Hematopoietic multipotent progenitor cell treated with erythropoietin and hydrocortisone succinate and interleukin-3 and kit ligand, for 15 days (in vitro differentiated cells): ENCODE data around the gene PAK1.

Experiments used
- DNase-seq: peaks from one replicate; pipeline ENCODE4 v3.0.0-alpha.2; 2015; ENCODE audit warnings: low spot score

Gene PAK1

DNA sequence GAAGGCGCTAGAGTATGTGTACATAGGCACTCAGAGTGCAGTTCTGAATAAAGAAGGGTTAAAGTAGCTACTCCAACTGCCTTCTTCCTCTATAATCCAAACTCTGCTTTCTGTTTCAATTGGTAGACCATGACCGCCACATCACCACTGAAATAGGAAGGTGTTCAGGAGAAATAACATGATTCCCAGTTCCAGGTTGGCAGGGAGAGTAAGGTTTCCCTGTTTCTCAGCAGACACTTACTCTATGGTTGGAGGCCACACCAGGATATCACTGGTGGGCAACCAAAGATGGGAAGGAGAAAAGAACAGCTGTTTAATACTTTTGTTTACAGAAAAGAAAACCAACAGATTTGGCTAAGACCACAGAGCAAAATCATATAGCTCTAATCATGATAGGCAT is 37.9 kb downstream of the PAK1 start:
- DNase-seq, result no peak

DNA sequence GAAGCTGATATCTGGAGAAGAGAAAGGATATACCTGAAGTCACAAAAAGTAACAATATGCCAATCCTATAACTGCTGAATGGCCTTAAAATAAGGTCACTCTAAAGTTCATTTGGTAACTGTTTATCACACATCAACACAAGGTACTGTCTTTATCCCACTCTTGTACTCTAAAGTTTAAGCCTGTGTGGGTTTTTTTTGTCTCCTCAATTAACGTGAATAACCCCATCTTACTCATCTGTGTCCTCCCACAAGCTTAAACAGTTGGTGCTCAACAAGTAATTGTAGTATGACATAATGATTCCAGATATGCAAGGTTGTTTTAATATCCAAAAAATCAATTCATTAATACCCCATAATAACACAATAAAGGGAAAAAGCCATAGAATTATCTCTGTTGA is 42.1 kb downstream of the PAK1 start:
- no peak for DNase-seq

DNA sequence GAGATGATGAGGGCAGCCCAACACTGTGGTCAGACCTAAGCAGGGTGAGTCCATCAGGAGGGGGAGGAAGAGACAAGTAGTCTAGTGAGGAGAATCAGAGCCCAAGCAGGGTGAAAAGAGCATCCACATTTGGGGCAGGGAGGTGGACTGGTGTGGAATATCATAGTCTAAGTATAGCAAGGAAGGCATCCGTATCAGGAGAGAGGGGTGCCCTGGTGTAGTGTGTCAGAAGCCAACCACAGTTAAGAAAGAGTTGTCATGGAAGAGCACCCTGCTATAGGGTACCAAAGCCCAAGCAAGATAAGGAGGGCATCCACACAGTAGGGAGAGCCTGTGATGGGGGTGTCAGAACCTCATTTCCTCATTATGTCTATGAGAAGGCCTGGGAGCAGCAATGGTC is 45.3 kb downstream of the PAK1 start:
- no peak for DNase-seq

DNA sequence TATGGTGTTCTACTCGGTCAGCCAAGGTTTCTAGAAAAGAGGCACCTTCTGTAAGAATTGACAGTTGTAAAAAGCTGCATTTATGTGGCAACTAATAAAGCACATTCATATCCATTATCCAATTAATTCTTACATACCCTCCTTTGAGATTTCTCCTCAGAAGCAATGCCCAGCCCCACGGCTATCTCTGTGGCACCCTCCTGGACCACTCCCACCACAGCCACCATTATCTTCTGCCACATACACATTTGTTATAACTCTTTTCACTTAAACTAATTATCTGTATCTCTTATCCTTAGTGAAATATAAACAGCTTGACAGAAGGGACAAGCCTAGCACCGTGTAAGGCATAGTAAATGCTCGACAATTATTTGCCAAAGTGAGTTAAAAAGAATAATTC is 48.5 kb downstream of the PAK1 start:
- DNase-seq, result peak; percentile 67

DNA sequence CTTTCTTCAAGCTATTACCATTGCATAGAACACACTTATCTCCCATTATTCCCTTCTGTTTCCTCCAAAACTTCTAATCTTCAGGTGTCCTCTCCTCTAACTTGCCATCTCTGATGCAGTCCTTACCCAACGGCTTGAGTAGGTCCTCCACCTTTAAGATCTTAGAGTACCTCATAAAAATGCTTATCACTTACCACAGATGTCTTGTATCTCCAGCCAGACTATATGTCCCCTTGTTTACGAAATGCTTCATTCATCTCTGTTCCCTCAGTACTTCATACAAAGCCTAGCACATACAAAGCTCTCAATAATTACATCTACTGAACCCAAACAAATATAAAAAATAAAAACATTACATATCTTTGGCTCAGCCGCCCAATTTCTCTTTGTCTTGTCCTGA is 49.2 kb downstream of the PAK1 start:
- DNase-seq, result peak; percentile 56

DNA sequence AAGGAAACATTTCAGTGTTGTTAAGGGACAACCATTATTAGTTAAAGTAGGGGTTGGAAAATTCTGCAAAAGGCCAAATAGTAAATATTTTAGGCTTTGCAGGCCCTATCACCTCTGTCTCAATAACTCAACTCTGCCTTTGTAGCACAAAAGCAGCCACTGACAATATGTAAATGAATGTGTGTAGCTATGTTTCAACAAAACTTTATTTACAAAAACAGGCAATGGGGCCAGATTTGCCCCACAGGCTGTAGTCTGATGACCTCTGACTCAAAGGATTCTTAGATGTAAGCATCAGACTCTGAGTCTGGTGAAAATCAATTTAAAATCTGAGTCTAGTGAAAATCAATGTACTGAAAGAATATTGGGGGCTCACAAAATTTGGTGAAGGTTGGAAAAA is 50.3 kb downstream of the PAK1 start:
- no peak for DNase-seq

DNA sequence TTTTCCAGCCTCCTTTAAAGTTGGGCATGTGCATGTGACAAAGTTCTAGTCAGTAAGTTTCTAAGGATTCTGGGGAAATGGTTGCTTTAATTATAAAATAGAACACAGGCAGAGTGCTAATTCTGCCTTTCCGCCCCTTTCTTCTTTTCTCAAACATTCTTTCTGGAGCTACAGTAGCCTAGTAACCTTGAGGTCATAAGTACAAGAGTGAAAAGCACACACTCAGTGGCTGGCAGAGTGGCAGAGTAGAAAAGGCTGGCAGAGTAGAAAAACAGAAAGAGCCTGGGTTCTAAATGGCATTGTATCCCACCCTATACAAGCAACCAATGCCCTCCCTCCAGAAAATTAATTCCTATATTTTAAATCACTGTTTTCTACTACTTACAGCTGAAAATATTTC is 51.2 kb downstream of the PAK1 start:
- no peak for DNase-seq

DNA sequence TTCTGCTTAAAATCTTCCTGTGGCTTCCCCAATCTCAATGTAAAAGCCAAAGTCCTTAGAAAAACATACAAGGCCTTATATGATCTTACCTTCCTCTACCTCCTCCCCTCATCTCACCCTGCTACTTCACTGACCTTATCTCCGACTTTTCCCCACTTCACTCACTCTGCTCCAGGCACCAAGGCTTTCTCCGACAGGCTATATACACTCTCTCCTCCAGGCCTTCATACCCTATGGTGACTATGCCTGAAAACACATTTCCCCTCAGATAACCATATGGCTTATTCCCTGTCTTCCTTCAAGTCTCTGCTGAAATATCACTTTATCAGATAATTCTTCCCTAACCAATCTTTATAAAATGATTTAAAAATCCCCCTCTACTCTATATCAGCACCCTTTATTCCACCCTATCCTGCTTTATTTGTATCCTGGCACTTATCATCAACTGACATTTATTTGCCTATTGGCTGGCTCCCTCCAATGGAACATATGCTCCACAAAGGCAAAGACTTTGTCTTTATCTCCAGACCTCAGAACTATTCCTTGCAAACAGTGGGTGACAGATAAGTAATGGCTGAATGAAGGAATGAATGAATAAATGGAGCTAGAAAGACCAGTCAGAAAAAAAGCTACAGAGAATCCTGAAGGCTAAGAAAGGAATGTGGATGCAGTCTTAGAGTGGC is 52.7 kb downstream of the PAK1 start:
- DNase-seq, result peak; percentile 61

DNA sequence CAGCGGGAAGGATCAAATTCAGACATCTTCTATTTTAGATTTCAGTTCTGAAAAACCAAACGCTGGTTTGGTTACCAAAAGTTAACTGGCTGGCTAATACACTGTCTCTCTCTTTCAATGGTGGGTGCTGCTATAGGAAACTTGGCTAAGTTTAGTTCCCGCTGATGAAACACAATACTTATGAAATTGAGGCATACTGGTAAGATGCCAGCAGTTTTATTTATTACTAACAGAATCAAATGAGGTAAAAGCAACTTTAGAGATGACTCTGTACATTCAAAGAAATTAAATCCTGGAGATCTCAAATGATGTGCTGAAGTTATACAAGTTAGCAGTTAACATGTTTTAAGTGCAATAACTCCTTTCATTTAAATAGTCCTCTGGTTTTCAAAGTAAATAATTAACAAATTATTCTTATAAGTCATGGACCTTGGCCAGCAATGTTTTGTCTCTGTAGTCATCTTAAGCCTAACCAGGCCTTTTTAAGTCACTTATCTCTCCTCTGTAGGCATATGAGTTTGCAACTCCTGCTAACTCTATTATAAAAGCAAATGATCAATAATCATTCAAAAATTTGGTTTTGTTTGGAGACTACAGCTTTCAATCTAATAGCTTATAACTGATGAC is 54.8 kb downstream of the PAK1 start:
- DNase-seq, result no peak

DNA sequence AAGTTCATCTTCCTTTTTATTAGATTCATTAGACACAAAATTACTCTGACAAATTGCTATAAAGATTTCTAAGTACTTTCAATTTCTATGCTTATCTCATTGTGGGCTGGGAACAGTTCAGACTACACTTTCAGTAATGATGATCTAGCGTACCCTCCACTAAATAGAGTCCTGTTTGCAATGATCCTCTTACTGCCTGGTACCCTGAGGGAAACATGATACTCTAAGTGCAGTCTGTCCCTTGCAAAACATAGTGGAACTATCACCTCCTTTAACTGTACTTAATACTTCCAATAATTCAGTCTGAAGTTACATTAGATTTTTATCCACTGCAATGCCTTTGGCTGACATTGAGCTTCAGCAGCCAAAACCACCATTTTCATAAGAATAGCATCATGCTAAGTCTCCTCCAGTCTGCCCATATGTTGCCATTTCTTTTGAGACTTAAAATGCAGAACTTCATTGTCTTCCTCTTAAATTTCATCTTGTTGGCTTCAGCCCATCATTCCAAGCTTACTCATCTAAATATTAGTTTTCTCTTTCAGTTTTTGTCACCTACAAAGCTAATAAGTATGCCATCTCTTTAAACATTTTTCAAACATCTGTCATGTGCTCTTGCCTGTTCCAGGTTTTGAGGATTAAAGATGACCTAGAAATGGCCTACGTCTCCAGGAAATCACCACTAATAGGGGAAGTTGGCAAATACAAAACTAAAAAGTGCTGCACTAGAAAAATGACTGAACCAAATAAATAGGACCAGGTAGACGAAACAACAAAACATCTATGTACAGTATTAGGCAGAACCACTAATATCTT is 55.5 kb downstream of the PAK1 start:
- DNase-seq, result no peak

DNA sequence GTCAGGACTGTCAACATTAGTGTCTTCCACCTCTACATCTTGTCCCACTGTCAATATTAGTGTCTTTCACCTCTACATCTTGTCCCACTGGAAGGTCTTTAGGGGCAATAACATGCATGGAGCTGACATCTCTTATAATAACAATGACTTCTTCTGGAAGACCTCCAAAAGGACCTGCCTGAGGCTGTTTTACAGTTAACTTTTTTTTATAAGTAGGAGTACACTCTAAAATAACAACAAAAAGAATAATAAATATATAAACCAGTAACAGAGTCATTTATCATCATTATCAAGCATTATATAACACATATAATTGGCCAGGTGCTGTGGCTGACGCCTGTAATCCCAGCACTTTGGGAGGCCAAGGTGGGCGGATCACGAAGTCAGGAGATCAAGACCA is 57.5 kb downstream of the PAK1 start:
- no peak for DNase-seq

DNA sequence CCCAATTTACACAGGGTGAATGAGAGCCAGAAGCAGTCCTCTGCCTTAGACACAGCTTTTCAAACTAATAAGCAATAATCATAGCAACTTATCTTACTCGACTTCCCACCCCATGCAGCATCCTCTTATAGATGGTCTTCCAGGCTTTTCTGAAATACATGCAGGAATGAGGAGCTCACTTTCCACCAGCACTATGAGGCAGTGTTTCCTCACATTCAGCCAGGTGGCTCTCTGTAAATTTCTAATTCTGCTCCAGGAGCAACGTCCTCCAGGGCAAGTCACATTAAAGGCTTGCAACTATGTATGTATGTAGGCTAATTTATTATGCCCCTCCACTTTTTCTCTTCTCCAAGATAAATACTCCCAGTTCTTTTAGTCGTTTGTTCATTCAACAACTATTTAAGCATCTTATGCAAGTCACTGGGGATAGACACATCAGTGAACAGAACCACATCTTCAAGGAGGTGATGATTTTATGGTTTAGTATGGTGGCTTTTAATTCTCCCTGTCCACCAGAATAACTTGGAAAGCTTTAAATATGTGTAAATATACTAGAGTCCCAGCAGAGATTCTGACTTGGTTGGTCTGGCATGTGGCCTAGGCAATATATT is 59.9 kb downstream of the PAK1 start:
- no peak for DNase-seq

DNA sequence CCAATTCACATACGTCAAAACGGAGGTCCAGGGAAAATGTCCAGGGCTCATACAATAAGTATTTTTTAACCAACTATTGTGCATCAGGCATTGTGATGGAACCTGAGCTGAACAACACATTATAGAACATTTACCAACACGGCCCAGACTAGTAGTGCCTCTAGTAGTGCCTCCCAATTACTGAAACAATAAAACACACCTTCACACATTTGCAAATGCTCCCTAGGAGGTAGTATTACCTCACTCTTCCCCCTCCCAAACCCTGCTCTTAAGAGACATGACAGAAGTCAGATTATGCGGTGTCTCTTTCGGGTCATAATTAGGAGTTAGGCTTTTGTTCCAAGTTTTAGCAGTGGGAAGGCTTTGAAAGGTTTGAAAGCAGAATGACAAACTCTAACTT is 61.1 kb downstream of the PAK1 start:
- DNase-seq, result no peak

DNA sequence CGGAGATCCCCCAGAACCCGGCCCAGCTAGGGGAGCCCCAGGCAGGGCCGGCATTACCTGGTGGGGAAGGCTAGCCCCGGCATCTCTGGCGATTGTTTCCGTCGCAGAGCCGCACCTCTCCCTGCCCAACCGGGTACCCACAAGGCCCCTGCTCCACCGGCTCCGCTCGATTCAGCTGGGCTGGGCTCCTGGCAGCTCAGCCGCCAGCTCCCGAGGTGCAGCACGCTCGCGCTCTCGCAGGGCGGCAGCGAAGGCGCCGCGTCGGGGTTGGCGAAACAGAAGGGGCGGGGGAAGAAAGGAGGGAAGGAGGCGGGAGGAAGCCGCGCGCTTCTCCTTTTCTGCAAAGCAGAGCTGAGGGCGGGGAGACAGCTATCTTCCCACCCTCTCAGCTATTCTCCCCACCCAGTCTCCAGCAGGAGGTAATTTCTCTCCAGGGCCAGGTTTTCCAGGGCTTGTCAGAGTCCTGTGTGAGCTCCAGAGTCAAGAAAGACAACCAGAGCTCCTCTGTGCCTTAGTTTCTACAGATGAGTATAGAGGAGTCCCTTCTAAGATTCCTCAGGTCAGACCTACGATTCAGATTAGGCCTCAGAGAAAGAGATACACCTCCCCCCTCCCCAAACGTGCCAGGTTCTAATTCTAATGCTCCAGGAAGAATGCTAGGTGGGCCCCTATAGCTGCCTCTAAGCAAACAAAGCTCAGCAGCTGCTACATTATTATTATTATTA is 62.0 kb downstream of the PAK1 start:
- DNase-seq, result peak; percentile 86

DNA sequence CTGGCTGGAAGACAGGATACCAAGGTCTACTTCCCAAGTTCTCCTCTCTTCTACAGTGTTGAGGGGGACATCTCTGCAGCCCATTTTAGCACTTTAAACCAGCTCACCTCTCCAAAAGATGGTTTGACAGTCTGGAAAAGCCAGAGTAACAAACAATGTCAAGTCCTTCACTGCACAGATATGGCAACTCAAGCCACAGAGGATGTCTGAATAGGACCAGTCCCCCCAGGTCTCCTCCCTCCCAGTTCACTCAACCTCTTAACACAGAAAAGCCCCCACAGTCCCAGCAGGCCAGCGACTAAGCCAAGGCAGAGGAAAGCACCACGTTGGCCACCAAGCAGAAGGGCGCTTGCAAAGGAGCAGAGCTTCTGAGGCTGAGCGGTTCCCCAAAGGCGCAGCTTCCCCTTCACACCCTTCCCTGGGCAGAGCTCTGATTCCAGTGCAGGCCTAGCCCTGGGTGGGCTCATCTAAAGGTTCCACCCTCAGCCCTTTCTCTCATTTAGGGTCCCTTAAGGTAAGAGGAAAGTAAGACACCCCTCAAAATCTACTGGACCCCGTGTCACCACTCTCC is 62.7 kb downstream of the PAK1 start:
- DNase-seq, result no peak

DNA sequence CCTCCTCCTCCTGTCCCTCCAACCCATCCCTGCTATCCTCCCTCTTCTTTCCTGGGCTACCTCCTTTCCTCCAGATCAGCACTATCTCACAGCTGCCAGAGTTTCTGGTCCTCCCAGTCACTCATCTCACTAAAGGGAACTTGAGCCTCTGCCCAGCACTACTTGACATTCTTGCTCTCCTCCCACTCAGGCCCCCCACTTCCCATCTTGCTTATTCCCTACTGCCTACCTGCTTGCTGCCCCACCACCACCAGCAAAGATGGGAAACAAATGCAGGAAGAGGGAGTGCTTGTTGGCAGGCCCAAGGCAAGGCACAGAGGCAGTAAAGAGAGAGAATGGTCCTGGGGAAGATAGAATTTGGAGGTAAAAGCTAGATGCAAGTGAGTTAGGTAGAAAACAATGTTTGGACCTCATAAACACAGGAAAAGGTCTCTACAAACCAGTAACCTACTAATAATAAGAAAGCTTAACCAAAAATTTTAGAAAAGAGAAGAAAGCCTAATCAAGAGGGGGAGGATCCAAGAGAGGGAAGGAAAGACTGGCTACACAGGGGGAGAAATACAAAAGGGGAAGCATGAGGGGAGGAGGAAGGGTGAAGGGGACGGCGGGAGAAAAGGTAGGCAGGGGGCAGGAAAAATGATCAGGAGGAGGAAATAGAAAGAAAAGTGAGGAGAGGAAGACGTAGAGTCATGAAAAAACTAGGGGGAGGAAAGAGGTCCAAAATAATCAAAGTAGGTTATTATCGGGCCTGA is 63.6 kb downstream of the PAK1 start:
- no peak for DNase-seq

DNA sequence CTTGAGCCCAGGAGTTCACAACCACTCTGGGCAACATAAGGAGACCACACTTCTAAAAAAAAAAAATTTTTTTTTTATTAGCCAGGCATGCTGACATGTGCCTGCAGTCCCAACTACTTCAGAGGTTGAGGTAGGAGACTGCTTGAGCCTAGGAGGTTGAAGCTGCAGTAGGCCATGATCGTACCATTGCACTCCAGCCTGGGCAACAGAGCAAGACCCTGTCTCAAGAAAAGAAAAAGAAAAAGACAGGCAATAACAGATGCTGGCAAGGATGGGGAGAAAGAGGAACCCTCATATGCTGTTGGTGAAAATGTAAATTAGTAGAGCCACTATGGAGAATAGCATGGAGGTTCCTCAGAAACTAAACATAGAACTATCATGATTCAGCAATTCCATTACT is 64.8 kb downstream of the PAK1 start:
- DNase-seq, result no peak

DNA sequence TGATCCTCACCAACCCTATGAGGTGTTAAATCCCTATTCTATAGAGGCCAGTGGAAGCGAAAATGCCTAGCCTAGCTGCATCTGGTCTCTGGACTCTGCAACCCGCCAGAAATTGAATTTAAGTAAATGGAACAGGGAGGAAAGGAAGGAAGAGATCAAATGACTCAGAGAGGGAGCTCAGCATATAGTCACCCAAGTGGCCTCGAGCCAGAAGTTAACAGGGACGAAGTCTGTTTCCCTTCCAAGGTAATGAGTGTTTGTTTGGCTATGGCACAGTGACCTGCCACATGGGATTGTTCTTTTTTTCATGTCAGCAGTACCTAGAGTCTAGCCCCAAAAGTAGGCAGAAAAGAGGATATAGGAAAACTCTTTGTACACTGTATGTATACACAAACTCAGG is 66.3 kb downstream of the PAK1 start:
- no peak for DNase-seq

DNA sequence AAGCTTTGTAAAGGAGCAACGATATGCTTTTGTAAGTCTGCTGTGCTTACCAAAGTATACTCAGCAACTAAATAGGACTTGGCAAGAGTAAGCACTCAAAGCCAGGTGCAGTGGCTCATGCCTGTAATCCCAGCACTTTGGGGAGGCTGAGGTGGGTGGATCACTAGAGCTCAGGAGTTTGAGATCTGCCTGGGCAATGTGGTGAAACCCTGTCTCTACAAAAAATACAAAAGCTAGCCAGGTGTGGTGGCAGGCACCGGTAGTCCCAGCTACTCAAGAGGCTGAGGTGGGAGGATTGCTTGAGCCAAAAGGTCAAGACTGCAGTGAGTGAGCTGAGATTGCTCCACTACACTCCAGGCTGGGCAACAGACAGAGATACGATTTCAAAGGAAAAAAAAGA is 67.5 kb downstream of the PAK1 start:
- DNase-seq, result no peak

DNA sequence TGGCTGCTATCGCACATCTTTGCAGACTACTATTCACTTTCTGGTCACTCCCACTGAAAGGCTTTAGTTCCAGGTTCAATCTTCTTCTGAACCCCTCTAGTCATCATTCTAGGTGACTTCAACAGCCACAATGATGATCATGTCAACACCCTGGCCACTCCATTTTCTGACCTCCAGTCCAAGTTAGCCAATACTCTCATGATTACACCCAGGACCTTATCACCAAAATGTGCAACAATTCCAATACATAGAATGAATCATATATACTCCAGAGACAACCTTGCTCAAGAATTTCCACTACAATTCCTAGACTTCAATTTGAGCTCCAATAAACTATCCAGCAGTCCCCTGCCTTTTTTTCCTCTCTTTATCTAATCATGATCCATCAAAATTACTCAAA is 70.7 kb downstream of the PAK1 start:
- no peak for DNase-seq

DNA sequence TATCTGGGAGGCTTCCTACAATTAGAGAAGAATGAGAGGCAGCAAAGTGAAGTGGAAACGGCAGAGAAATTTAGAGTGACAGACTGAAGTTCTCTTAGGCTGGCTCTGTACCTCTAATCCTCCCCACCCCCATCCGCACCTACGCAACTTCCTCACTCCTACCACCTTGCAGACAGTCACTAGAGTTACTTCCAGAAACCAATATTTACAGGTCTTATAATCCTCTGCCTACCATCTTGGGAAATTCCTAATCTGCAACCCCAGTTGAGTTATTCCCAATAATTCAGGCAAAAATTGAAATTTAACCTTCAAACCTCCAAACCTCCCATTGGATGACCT is 71.7 kb downstream of the PAK1 start:
- no peak for DNase-seq
